Esophagus muscularis mucosa (tissue), 4 donors: ENCODE measurements around the gene MOSMO.

Source experiments
- CTCF ChIP-seq, 3 experiments: fragments of 200-600 bp in 2 of 3; fragments of 450-650 bp in 1 of 3; sonication (generic) in 2 of 3; IDR thresholded peaks; one replicate each; pipeline ENCODE4 v1.5.1; 2017 to 2019; ENCODE audit warnings: antibody characterized with exemption in 3 of 3, mild to moderate bottlenecking in 2 of 3, moderate library complexity in 1 of 3
- EP300 ChIP-seq: sonication (generic); formaldehyde crosslinking; IDR thresholded peaks from one replicate; pipeline ENCODE4 v1.6.1; 2017; ENCODE audit warnings: antibody characterized with exemption
- POLR2A ChIP-seq: fragments of 450-650 bp; IDR thresholded peaks from one replicate; pipeline ENCODE4 v1.6.1; 2017; ENCODE audit warnings: antibody characterized with exemption, moderate library complexity, mild to moderate bottlenecking, low read depth
- POLR2AphosphoS5 ChIP-seq, 2 donors: sonication (generic); formaldehyde crosslinking; IDR thresholded peaks; one replicate each; pipeline ENCODE4 v1.6.1; 2017; ENCODE audit warnings: antibody characterized with exemption in 2 of 2

- TF ChIP-seq POLR2AphosphoS5 (IDR thresholded peaks at IDR 0.05) (no peak), POLR2A (no peak), CTCF (IDR thresholded peaks at IDR 0.05) (no peak), EP300 (no peak)
Measured at GRCh38 chr16:22075776-22076175, 67.9 kb downstream of the MOSMO start.
